SU-DHL-6 (cell line): ENCODE data around the gene KLK12.

Experiments
- H2AFZ ChIP-seq: fragments of 200-600 bp; sonication (generic); 2 replicates; pipeline ENCODE4 v1.6.1; 2014; ENCODE audit warnings: low read depth, mild to moderate bottlenecking, moderate library complexity, mixed read lengths, antibody characterized with exemption, low read length; ENCODE audit not compliant: severe bottlenecking
- H3F3A ChIP-seq: fragments of 200-600 bp; shearing (Covaris generic); 2 replicates; pipeline ENCODE4 v1.6.0; 2016; ENCODE audit warnings: antibody characterized with exemption, mild to moderate bottlenecking; ENCODE audit not compliant: insufficient read depth
- H3K27ac ChIP-seq: fragments of 200-600 bp; sonication (generic); 2 replicates; pipeline ENCODE4 v1.5.1; 2016; ENCODE audit warnings: low read depth, mild to moderate bottlenecking, low read length, moderate library complexity, mixed read lengths
- H3K27me3 ChIP-seq: fragments of 200-600 bp; sonication (generic), shearing (Covaris generic); 2 replicates; pipeline ENCODE4 v1.6.0; 2014; ENCODE audit warnings: mild to moderate bottlenecking, low read length
- H3K36me3 ChIP-seq: fragments of 200-600 bp; sonication (generic); 2 replicates; pipeline ENCODE4 v1.6.1; 2014; ENCODE audit warnings: mild to moderate bottlenecking, low read length, mixed read lengths
- H3K4me2 ChIP-seq: fragments of 300-600, 200-600 bp; shearing (Covaris generic), sonication (generic); 2 replicates; pipeline ENCODE4 v1.6.0; 2014; ENCODE audit warnings: low read length, low read depth, mild to moderate bottlenecking; ENCODE audit not compliant: poor library complexity, severe bottlenecking
- H3K4me3 ChIP-seq: fragments of 200-600 bp; sonication (generic); 2 replicates; pipeline ENCODE4 v1.5.1; 2014; ENCODE audit warnings: antibody characterized with exemption, low read length, mild to moderate bottlenecking, mixed read lengths; ENCODE audit not compliant: insufficient read depth, poor library complexity, severe bottlenecking
- H3K79me2 ChIP-seq: fragments of 200-600 bp; sonication (generic); 2 replicates; pipeline ENCODE4 v1.6.1; 2014; ENCODE audit warnings: mild to moderate bottlenecking, low read length, moderate library complexity; ENCODE audit not compliant: insufficient read depth
- H3K9ac ChIP-seq: fragments of 200-600 bp; sonication (generic); 2 replicates; pipeline ENCODE4 v1.7.0; 2014; ENCODE audit warnings: mild to moderate bottlenecking, low read length
- H3K9me2 ChIP-seq: fragments of 200-600 bp; sonication (generic); replicated peaks from 2 replicates; pipeline ENCODE4 v1.6.1; 2014; ENCODE audit warnings: low read length; ENCODE audit not compliant: insufficient read depth
- H3K9me3 ChIP-seq: fragments of 200-600 bp; sonication (generic); 2 replicates; pipeline ENCODE4 v1.6.1; 2014; ENCODE audit warnings: low read length, mixed read lengths; ENCODE audit not compliant: insufficient read depth
- H4K20me1 ChIP-seq: fragments of 200-600 bp; sonication (generic); 2 replicates; pipeline ENCODE4 v1.6.1; 2014; ENCODE audit warnings: low read depth, mild to moderate bottlenecking, antibody characterized with exemption, low read length, moderate library complexity, mixed read lengths
- EZH2phosphoT487 ChIP-seq: fragments of 200-600 bp; sonication (generic), shearing (Covaris generic); conservative IDR thresholded peaks from 2 replicates; pipeline ENCODE4 v1.6.1; 2018; ENCODE audit warnings: mild to moderate bottlenecking, antibody characterized with exemption, low read length, moderate library complexity, mixed read lengths
- TF ChIP-seq, protein P1 (sequence below): fragments of 200-600 bp; sonication (generic); IDR thresholded peaks from one replicate; pipeline ENCODE4 v1.5.1; 2017; ENCODE audit warnings: antibody characterized with exemption, mild to moderate bottlenecking, low read length, moderate library complexity; ENCODE audit not compliant: insufficient read depth, poor library complexity, severe bottlenecking

The KLK12 gene

DNA sequence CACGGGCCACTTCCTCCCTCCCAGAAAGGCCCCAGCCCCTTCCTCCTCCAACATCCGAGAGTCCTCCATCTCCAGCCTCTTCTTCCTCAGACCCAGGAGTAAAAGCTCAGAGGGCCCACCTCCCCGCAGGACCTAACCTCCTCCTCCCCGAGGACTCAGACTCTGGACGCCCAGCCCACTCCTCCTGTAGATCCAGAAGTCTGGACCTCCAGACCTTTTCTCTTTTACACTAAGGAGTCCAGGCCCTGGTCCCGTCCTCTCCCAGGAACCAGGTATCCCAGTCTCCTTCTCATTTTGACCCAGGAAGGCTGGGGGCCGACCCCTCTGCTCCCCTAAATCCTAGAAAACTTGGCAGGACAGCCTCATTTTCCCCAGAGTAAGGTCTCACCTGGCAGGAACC lies 31.5 kb downstream of the KLK12 start:
- no peak overlapping the region for H3K9ac ChIP-seq
- no peak overlapping the region for H3K4me2 ChIP-seq
- no peak overlapping the region for H3K4me3 ChIP-seq
- no peaks in the 10 kb centered on the region for H3K79me2 ChIP-seq
- no peak for TF ChIP-seq EZH2phosphoT487
- TF ChIP-seq, protein P1, sequence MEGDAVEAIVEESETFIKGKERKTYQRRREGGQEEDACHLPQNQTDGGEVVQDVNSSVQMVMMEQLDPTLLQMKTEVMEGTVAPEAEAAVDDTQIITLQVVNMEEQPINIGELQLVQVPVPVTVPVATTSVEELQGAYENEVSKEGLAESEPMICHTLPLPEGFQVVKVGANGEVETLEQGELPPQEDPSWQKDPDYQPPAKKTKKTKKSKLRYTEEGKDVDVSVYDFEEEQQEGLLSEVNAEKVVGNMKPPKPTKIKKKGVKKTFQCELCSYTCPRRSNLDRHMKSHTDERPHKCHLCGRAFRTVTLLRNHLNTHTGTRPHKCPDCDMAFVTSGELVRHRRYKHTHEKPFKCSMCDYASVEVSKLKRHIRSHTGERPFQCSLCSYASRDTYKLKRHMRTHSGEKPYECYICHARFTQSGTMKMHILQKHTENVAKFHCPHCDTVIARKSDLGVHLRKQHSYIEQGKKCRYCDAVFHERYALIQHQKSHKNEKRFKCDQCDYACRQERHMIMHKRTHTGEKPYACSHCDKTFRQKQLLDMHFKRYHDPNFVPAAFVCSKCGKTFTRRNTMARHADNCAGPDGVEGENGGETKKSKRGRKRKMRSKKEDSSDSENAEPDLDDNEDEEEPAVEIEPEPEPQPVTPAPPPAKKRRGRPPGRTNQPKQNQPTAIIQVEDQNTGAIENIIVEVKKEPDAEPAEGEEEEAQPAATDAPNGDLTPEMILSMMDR = no peak
- no peaks in the 10 kb centered on the region for H3K36me3 ChIP-seq
- H3K27ac ChIP-seq = no peak overlapping the region
- no peaks in the 10 kb centered on the region for H4K20me1 ChIP-seq
- H2AFZ ChIP-seq = no peak overlapping the region
- no peaks in the 10 kb centered on the region for H3K27me3 ChIP-seq
- H3K9me2 ChIP-seq = no peaks in the 10 kb centered on the region
- H3F3A ChIP-seq = no peaks in the 10 kb centered on the region
- no peaks in the 10 kb centered on the region for H3K9me3 ChIP-seq

DNA sequence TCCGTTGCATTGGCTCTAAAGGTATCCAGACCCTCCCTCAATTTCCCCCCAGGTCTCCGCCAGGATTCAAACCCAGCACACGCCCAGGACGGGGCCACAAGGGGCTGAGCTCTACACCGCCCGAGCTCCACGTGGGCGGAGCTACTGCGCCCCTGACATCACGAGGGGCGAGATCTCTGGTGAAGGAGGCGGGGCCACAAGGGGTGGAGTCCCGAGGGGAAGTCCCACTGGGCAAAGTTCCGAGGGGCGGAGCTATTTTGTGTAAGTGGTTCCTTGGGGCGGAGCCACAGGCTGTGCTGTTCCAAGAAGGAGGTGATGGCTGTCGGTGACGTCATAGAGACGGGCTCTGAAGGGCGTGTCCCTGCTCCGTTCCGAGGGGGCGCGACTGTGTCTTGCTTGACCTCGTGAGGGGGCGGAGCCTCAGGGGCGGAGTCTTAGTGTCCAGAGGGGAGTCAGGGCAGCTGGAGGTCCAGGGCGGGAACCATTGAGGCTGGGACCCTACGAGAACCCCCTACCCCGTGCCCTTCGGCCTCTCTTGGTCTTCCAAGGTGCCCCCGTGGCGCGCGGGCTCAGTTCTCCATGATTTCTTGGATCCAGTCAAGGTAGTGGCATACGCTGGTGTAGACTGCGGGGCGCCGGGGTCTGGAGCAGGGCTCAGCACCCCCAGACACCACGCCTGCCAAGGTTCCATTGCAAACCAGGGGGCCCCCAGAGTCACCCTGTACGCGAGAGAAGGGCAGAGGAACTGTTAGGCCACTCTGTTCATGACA lies 32.1 kb downstream of the KLK12 start:
- Histone ChIP-seq H3K4me3 (no peak overlapping the region), H3F3A (no peaks in the 10 kb centered on the region), H3K9me3 (no peaks in the 10 kb centered on the region), H4K20me1 (no peaks in the 10 kb centered on the region), H2AFZ (no peak overlapping the region), H3K4me2 (no peak overlapping the region), H3K79me2 (no peaks in the 10 kb centered on the region), H3K27me3 (no peaks in the 10 kb centered on the region), H3K9ac (no peak overlapping the region), H3K27ac (no peak overlapping the region), H3K9me2 (no peaks in the 10 kb centered on the region), H3K36me3 (no peaks in the 10 kb centered on the region)
- TF ChIP-seq, protein P1 = no peak
- TF ChIP-seq EZH2phosphoT487 = no peak

DNA sequence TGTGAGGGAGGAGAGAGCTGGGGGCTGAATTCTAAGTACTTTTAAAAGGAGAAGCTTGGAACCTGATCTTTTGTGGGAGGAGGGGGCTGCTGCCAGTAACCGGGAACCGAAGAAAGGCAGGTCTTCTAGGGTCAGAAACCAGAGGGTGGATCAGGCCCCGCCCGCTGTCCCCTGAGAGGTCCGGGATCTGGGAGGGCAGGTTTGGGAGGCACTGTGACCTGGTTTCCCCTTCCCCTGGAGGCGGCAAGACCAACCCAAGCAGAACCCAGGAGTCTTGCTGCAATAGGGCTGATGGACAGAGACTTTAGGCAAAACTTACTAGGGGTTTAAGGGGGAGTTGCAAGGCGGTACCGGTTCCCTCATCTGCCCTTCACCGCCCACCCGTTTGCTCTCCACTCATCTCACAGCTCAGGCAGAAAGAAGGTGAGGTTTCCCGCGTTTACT lies 32.7 kb downstream of the KLK12 start:
- Histone ChIP-seq H3K36me3 (no peaks in the 10 kb centered on the region), H3K9me3 (no peaks in the 10 kb centered on the region), H4K20me1 (no peaks in the 10 kb centered on the region), H3K9ac (no peak overlapping the region), H2AFZ (no peak overlapping the region), H3F3A (no peaks in the 10 kb centered on the region), H3K4me3 (no peak overlapping the region), H3K27ac (no peak overlapping the region), H3K9me2 (no peaks in the 10 kb centered on the region), H3K79me2 (no peaks in the 10 kb centered on the region), H3K27me3 (no peaks in the 10 kb centered on the region), H3K4me2 (no peak overlapping the region)
- no peak for TF ChIP-seq EZH2phosphoT487
- TF ChIP-seq, protein P1 = no peak
